ENCODE results near the gene EML4.
A peak's percentile ranks its signal among the peaks of the same experiment; 100 is the strongest.

The EML4 gene

DNA sequence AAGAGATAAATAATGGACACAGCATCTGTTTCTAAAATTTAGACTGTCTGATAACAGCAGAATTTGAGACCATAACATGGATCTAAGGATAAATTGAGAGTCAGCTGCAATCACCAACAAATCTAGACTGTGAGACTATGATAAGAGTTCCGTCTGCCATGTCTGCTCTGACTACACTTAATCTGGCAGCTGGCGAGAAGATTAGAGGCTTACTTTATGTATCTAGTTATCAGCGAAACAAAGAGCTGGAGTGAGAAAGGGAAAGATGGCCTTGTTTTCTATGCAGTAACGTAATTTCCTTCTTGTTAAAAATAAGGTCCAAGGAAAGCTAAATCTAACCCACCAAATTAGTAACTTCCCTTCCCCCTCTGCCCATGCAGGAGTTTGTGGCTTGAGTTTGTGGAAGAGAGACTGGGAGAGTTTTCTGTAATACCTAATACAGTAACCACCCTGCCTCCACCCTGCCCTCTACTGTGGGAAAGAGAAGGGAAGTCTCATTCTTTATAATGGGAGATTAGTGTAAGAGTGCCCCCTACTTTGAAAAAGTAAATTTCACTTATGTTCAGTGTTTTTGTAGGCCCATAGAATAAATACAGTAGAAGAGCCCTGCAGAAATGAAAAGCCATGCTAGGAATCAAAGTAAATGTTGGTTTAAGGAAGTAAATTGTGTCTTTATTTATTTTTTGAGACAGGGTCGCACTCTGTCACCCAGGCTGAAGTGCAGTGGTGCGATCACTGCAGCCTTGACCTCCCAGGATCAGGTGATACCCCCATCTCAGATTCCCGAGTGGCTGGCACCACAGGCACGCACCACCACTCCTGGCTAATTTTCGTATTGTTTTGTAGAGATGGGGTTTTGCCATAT, 27.5 kb downstream of the EML4 start:
- DNase-seq (ENCODE audit: low spot score) = peak; percentile 64

DNA sequence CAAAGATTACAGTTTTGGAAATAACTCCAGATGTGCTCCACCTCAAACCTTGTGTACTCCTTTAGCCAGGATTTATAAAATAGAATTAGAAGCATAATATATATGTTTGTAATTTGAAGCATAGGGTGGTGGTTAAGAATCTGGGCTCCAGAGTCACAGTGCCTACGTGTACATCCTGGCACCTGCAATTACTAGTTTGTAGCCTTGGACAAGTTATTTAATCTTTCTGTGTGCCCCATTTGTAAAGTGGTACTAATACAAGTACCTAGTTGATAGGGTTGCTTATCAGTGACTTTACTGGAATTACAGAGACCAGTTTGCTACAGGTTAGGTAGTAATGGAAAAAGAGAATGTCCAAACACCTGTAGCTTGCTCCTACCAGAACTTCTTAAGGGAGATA, 28.6 kb downstream of the EML4 start:
- DNase-seq (ENCODE audit: low spot score) = no peak

- no peak for DNase-seq (ENCODE audit: low spot score)
Observed at GRCh38 chr2:42198466-42198865, 29.3 kb downstream of the EML4 start.

DNA sequence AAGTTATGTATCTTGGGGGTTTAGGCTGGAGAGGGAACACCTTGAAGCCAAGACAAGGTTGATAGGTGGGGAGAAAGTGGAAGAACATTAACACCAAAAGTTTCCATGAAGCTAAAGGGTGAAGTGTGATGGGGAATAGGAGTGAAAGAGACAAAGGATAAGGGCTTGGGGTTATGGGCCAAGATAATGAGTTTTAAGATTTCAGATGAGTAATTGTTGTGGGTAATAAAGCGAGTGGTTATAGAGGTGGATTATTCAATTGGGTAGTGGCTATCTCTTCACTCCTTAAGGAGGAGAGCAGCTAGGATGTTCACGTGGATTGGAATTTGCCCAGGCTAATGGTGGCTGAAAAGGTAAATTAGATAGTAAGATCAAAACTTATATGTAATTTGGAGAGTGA, 29.8 kb downstream of the EML4 start:
- no peak for DNase-seq (ENCODE audit: low spot score)

- no peak for DNase-seq (ENCODE audit: low spot score)
Observed at GRCh38 chr2:42199626-42200025, 30.5 kb downstream of the EML4 start.

DNA sequence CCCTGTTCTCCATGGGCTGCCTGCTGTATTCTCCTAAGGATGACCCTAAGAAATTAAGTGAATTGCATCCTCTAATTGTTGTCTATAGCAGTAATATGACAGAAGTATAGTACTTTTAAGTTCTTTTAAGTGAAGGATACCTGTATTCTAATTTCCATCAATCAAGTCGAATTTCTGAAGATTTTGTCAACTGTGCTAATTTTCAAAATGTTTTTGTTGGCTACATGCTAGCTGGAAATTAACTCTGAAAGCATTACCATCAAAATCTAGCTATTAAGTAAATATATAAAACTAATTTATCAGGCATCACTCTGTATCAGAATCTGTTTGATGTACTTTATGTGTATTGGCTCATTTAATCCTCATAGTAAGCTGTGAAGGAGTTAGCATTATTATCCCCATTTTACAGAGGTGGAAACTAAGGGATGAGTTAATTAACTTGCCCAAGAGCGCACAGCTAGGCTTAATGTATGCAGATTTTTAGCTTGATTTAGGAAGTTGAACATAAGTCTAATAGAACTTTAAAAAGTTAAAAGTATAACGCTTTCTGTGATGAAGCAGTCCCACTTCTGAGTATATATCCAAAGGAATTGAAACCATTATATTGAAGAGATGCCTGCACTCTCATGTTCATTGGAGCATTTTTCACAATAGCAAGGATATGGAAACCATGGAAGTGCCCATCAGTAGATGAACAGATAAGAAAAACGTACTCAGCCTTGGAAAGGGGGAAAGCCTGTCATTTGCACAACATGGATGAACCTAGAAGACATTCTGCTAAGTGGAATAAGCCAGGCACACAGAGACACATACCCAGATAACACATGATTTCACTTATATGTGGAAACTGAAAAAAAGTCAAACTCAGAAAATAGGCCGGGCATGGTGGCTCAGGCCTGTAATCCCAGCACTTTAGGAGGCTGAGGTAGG, 32.0 kb downstream of the EML4 start:
- DNase-seq (ENCODE audit: low spot score) = no peak

DNA sequence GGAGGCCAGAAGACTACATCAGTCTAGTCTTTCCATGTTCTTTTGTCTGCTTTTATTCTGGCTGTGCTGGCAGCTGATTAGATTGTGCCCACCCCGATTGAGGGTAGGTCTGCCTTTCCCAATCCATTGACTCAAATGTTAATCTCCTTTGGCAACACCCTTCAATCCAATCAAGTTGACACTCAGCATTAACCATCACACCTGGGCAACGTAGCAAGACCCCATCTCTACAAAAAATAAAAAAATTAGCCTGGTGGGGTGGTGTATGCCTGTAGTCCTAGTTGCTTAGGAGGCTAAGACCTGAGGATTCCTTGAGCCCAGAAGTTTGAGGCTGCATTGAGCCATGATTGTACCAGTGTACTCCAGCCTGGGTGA, 33.5 kb downstream of the EML4 start:
- no peak for DNase-seq (ENCODE audit: low spot score)

GRCh38 chr2:42203792-42204191, 34.6 kb downstream of the EML4 start:
- no peak for DNase-seq (ENCODE audit: low spot score)

DNA sequence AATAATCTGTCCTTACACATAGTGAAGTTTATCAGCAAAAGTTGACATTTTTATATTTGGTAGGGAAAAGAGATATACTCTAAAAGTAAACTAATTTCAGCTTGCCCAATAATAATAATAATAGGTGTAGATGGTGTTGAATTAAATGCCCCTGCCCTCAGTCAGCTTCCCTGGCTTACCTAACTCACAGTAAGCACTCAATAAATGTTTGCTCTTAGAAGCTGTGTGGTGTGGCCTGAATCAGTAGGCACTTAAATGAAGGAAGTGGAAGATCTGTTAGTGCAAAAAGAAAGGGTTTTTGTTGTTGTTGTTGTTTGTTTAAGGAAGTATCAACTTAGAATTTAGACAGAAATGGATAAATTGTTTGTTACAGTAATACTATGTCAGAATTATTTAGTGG, 36.2 kb downstream of the EML4 start:
- DNase-seq (ENCODE audit: low spot score) = no peak

- DNase-seq (ENCODE audit: low spot score) = no peak
Observed at GRCh38 chr2:42207826-42208225, 38.7 kb downstream of the EML4 start.

DNA sequence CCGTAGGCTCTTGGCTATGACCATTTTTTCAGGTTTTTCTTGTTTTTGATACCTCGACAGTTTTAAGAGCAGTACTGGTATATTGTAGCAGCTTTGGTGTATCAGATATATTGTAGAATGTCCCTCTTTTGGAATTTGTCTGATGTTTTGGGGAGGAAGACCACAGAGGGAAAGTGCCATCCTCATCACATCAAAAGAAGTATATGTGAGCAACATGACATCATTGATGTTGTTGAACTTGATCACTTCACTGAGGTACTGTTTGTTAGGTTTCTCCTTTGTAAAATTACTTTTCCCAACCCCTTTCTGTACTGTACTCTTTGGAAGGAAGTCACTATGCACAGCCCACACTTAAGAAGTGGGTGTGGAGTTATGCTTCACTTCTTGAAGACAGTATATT, 41.0 kb downstream of the EML4 start:
- no peak for DNase-seq (ENCODE audit: low spot score)

GRCh38 chr2:42211291-42211690, 42.1 kb downstream of the EML4 start:
- no peak for DNase-seq (ENCODE audit: low spot score)

DNA sequence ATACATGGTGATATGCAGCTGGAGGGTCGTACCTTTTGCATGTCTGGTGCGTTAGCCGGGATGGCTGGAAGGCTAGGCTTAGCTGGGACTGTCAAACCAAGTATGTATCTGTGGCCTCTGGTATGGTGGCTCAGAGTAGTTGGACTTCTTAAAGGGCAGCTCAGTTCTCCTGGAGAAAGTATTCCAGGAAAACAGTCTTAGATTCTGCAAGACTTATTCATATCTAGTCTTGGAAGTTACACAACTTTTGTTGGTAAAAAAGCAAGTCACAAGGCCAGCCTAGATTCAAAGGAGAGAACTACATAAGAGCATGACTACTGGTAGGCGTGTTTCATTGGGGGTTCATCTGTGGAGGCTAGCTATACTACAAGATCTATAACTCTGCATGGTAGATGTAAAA, 45.5 kb downstream of the EML4 start:
- DNase-seq (ENCODE audit: low spot score) = no peak

DNA sequence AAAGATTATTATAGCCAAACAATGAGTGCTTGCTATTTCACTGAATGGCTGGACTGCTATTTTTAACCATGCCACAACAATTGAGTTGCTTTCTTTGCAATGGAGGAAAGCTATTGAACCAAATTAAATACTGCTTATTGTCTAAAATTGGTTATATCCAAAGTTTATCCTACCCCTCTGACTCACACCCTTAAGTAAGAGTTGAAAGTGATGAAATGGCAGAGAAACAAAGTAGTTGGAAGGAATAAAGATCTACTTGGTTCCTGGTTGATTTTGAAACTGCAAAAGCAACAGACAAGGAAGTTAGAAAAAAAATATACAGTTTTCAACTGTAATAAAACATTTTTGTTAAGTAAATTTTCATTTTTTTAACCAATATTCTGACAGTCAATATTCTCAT, 47.5 kb downstream of the EML4 start:
- DNase-seq (ENCODE audit: low spot score) = no peak

GRCh38 chr2:42217307-42217706, 48.2 kb downstream of the EML4 start:
- no peak for DNase-seq (ENCODE audit: low spot score)

DNA sequence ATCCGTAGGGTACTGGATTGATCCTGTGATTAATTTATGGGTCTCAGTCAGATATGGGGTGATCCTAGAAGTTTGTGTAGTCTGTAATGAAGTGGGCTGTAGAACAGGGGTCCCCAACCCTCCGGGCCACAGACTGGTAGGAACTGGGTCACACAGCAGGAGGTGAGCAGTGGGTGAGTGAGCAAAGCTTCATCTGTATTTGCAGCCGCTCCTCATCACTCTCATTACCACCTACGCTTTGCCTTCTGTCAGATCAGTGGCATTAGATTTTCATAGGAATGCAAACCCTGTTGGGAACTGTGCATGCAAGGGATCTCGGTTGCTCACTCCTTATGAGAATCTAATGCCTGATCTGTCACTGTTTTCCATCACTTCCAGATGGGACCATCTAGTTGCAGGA, 48.8 kb downstream of the EML4 start:
- DNase-seq (ENCODE audit: low spot score) = no peak

DNA sequence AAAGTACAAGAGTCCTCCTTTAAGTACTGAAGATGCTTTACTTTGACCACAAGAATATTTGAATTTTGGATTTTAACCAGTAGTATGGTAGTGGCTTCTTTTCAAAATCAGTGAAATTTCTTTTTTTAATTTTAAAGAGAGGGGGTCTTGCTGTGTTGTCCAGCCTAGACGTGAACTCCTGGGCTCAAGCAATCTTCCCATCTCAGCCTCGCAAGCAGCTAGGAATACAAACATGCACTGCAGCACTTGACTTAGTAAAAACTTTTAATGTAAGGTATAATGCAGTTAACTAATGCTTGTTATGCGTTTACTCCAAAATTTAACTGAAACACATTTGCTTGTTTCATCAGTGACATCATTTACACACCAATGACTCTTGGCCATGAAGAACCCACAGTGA, 49.6 kb downstream of the EML4 start:
- DNase-seq (ENCODE audit: low spot score) = no peak

- no peak for DNase-seq (ENCODE audit: low spot score)
Observed at GRCh38 chr2:42219160-42219559, 50.0 kb downstream of the EML4 start.

DNA sequence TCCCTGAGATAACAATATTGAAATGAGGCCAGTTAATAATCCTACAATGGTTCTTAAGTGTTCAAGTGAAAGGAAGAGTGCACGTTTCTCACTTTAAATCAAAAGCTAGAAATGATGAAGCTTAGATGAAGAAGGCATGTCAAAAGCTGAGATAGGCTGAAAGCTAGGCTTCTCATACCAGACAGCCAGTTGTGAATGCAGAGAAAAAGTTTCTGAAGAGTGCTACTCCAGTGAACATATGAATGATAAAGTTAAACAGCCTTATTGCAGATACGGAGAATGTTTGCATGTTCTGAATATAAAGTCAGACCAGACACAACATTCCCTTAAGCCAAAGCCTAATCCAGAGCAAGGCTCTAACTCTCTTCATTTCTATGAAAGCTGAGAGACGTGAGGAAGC, 51.4 kb downstream of the EML4 start:
- DNase-seq (ENCODE audit: low spot score) = no peak

DNA sequence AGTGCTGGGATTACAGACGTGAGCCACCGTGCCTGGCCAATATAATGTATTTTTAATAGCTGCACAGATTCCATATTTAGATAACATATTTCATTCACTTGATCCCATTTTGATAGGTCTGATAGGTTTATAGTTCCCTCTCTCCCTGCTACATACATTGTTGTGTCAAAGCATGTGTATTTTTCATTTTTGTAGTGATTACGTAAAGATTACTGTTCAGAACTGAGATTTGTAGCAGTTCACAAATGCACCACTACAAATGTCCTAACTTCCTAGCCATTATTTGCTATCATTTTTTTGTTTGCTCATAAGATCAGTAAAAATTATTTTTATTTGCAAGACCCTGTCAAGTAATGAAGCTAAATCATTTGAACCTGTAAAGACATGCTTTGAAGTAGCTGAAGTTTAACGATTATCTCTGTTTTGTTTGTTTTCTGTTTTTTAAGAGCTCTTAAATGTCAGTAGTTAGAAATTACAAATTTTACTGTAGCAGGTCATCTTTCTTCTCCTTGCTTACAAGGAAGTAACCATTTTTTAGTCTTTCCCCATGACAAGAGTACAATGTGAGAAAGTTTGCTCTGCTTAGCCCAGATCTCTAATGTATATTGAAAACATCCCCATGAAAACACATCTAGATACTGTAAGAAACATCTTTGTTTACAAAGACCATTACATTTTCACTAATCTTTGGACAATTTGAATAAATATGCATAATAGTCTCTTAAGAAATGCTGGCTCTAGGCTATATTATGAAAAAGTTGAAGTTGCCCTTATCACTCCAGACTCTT, 54.1 kb downstream of the EML4 start:
- DNase-seq (ENCODE audit: low spot score) = no peak

GRCh38 chr2:42223855-42224268, 54.7 kb downstream of the EML4 start:
- no peak for DNase-seq (ENCODE audit: low spot score)

- DNase-seq (ENCODE audit: low spot score) = no peak
Observed at GRCh38 chr2:42224422-42225067, 55.4 kb downstream of the EML4 start.

Measured in CD4-positive, alpha-beta T cell treated with Interleukin-6 at 100 ng/mL for 8 hours (primary cell).